WTC11 (cell line): ENCODE measurements around the gene ISM2. TPM values are rescaled to one million over a fixed set of nuclear protein-coding genes. Genes with fewer than 3 reads are reported as not detected.

Source experiments
- ATAC-seq: fragments of 200-7000 bp; cut with Tn5 transposase; 2 replicates; pipeline ENCODE4 v1.10.0; 2021; ENCODE audit warnings: mild to moderate bottlenecking, moderate library complexity
- CTCF ChIA-PET: fragments of 300-600 bp; sonication (Branson Sonifier 250); formaldehyde crosslinking; loops from one replicate; lab custom pipeline; 2021; ENCODE audit warnings: antibody characterized with exemption; lab: Charles Lee
- POLR2A ChIA-PET: fragments of 350-600 bp; sonication (Branson Sonifier 250); formaldehyde crosslinking; loops from one replicate; lab custom pipeline; 2021; ENCODE audit warnings: antibody characterized with exemption; lab: Charles Lee
- DNase-seq: peaks from one replicate; pipeline ENCODE4 v3.0.0; 2021; ENCODE audit warnings: low spot score
- H3K27ac Mint-ChIP-seq: 2 replicates; pipeline ENCODE4 v1.8.0; 2021; ENCODE audit warnings: mixed read lengths
- H3K27me3 Mint-ChIP-seq: 2 replicates; pipeline ENCODE4 v1.8.0; 2021; ENCODE audit warnings: low read depth, mild to moderate bottlenecking, moderate library complexity, mixed read lengths
- H3K36me3 Mint-ChIP-seq: 2 replicates; pipeline ENCODE4 v1.8.0; 2021; ENCODE audit warnings: mixed read lengths
- H3K4me1 Mint-ChIP-seq: 2 replicates; pipeline ENCODE4 v1.8.0; 2022; ENCODE audit warnings: mixed read lengths
- H3K4me3 Mint-ChIP-seq: 2 replicates; pipeline ENCODE4 v1.8.0; 2021; ENCODE audit warnings: mild to moderate bottlenecking, moderate library complexity, mixed read lengths
- H3K9me3 Mint-ChIP-seq: 2 replicates; pipeline ENCODE4 v1.8.0; 2021; ENCODE audit warnings: mixed read lengths
- ATF2 ChIP-seq: sonication (generic); formaldehyde crosslinking; IDR thresholded peaks from 2 replicates; pipeline ENCODE4 v1.8.1; 2022; ENCODE audit warnings: low read depth, missing genetic modification reagents, borderline replicate concordance
- ATF6 ChIP-seq: sonication (generic); formaldehyde crosslinking; IDR thresholded peaks from 2 replicates; pipeline ENCODE4 v1.8.1; 2023; ENCODE audit warnings: mild to moderate bottlenecking, missing genetic modification reagents
- CREB1 ChIP-seq: sonication (generic); formaldehyde crosslinking; IDR thresholded peaks from 2 replicates; pipeline ENCODE4 v1.8.0; 2023; ENCODE audit warnings: mild to moderate bottlenecking, missing genetic modification reagents
- ESRRA ChIP-seq: sonication (generic); formaldehyde crosslinking; IDR thresholded peaks from 2 replicates; pipeline ENCODE4 v1.8.1; 2022; ENCODE audit warnings: mild to moderate bottlenecking, missing genetic modification reagents, borderline replicate concordance
- FOXJ3 ChIP-seq: sonication (generic); formaldehyde crosslinking; IDR thresholded peaks from 2 replicates; pipeline ENCODE4 v1.9.0; 2021; ENCODE audit warnings: missing genetic modification reagents, mild to moderate bottlenecking, borderline replicate concordance
- FOXK1 ChIP-seq: sonication (generic); formaldehyde crosslinking; IDR thresholded peaks from 2 replicates; pipeline ENCODE4 v1.8.0; 2022; ENCODE audit warnings: mild to moderate bottlenecking, moderate library complexity, missing genetic modification reagents
- HMGXB4 ChIP-seq: sonication (generic); formaldehyde crosslinking; IDR thresholded peaks from 2 replicates; pipeline ENCODE4 v1.8.1; 2023; ENCODE audit warnings: mild to moderate bottlenecking, moderate library complexity, missing genetic modification reagents
- JUN ChIP-seq: sonication (generic); formaldehyde crosslinking; IDR thresholded peaks from 2 replicates; pipeline ENCODE4 v1.8.0; 2023; ENCODE audit warnings: mild to moderate bottlenecking, missing genetic modification reagents
- MLX ChIP-seq: sonication (generic); formaldehyde crosslinking; IDR thresholded peaks from 2 replicates; pipeline ENCODE4 v1.8.1; 2023; ENCODE audit warnings: mild to moderate bottlenecking, missing genetic modification reagents, moderate library complexity
- PRDM15 ChIP-seq: sonication (generic); formaldehyde crosslinking; IDR thresholded peaks from 2 replicates; pipeline ENCODE4 v1.8.0; 2022; ENCODE audit warnings: missing genetic modification reagents
- TCF7 ChIP-seq: sonication (generic); formaldehyde crosslinking; IDR thresholded peaks from 2 replicates; pipeline ENCODE4 v1.8.0; 2022; ENCODE audit warnings: mild to moderate bottlenecking, low read depth, missing genetic modification reagents, moderate library complexity
- TP53 ChIP-seq: sonication (generic); formaldehyde crosslinking; IDR thresholded peaks from 2 replicates; pipeline ENCODE4 v1.8.1; 2023; ENCODE audit warnings: mild to moderate bottlenecking, missing genetic modification reagents
- ZBTB43 ChIP-seq: sonication (generic); formaldehyde crosslinking; IDR thresholded peaks from 2 replicates; pipeline ENCODE4 v1.8.1; 2023; ENCODE audit warnings: mild to moderate bottlenecking, missing genetic modification reagents
- ZMAT4 ChIP-seq: fragments of 250-450 bp; sonication (Bioruptor Pico); IDR thresholded peaks from 2 replicates; pipeline ENCODE4 v1.9.0; 2021; ENCODE audit warnings: mild to moderate bottlenecking
- ZNF425 ChIP-seq: fragments of 250-450 bp; sonication (Bioruptor Pico); conservative IDR thresholded peaks from 2 replicates; pipeline ENCODE4 v1.9.0; 2021; ENCODE audit warnings: mild to moderate bottlenecking
- total RNA-seq: library from RNA; stranded (reverse); gene quantifications from 3 replicates; pipeline ENCODE4 v1.2.3, GENCODE V29; 2021

The ISM2 gene
- total RNA-seq, 1 experiment from 2014 or later = 1.4 TPM

GRCh38 chr14:77503138-77503537 is 4.5 kb upstream of the ISM2 start (continued):
- no peak for TF ChIP-seq ATF6 (CRISPR knock-in tag)
- no peak for TF ChIP-seq ESRRA (CRISPR knock-in tag)
- no peak for TF ChIP-seq JUN (CRISPR knock-in tag)
- no peak for TF ChIP-seq PRDM15 (CRISPR knock-in tag)

GRCh38 chr14:77502109-77502782 is 3.6 kb upstream of the ISM2 start:
- Mint-ChIP-seq H3K27me3 (peaks cover 38% of the 10 kb centered on the region), H3K36me3 (peaks cover 4% of the 10 kb centered on the region; the same call in 1 of the 2 replicates), H3K9me3 (peaks cover 13% of the 10 kb centered on the region), H3K27ac (no peak overlapping the region), H3K4me3 (no peak overlapping the region), H3K4me1 (0 out of 2 replicates have a peak, but pooled peaks cover 7% of the 10 kb centered on the region)
- ChIA-PET CTCF (no interaction called here), POLR2A (no interaction called here)
- ATAC-seq = no peak
- TF ChIP-seq FOXK1 (CRISPR knock-in tag) = no peak
- TF ChIP-seq ZNF425 (CRISPR knock-in tag) = no peak
- TF ChIP-seq FOXJ3 = no peak
- no peak for TF ChIP-seq ZMAT4 (CRISPR knock-in tag)
- TF ChIP-seq TCF7 = no peak
- TF ChIP-seq ATF2 = no peak
- DNase-seq = no peak

- no peak overlapping the region for H3K27ac Mint-ChIP-seq
- ChIA-PET POLR2A (no interaction called here), CTCF (interaction anchor here (1.2 to 3.5 kb wide), 2 partner anchors 21 to 40 kb away, joined by 5 to 14 read pairs; no protein-coding TSS in a partner anchor)
- H3K36me3 Mint-ChIP-seq = peaks cover 4% of the 10 kb centered on the region; the same call in 1 of the 2 replicates
- H3K4me1 Mint-ChIP-seq = 0 out of 2 replicates have a peak, but pooled peaks cover 7% of the 10 kb centered on the region
- peaks cover 6% of the 10 kb centered on the region for H3K9me3 Mint-ChIP-seq
- DNase-seq (peak; percentile 54), ATAC-seq (peak; percentile 50)
- peaks cover 60% of the 10 kb centered on the region for H3K27me3 Mint-ChIP-seq
- H3K4me3 Mint-ChIP-seq = peak overlapping the region; percentile 63
- no peak for TF ChIP-seq MLX (CRISPR knock-in tag)
- TF ChIP-seq ZBTB43 (CRISPR knock-in tag) = no peak
- TF ChIP-seq TP53 (CRISPR knock-in tag) = no peak
- peak; percentile 46; the same call in 1 of the 2 replicates for TF ChIP-seq HMGXB4
- TF ChIP-seq CREB1 = no peak
- TF ChIP-seq FOXJ3 = no peak
Observed at GRCh38 chr14:77498984-77499527, 440 bp upstream of the ISM2 start.
